SH-SY5Y (cell line): ENCODE data around the gene SORCS1.

ENCODE experiments used
- GATA2 ChIP-seq: IDR thresholded peaks from 2 replicates; pipeline ENCODE4 v1.6.1; 2011; ENCODE audit warnings: mild to moderate bottlenecking, low read depth, low read length
- GATA3 ChIP-seq: IDR thresholded peaks from 2 replicates; pipeline ENCODE4 v1.6.1; 2011; ENCODE audit warnings: low read depth, mild to moderate bottlenecking, low read length, moderate library complexity

Gene SORCS1

DNA sequence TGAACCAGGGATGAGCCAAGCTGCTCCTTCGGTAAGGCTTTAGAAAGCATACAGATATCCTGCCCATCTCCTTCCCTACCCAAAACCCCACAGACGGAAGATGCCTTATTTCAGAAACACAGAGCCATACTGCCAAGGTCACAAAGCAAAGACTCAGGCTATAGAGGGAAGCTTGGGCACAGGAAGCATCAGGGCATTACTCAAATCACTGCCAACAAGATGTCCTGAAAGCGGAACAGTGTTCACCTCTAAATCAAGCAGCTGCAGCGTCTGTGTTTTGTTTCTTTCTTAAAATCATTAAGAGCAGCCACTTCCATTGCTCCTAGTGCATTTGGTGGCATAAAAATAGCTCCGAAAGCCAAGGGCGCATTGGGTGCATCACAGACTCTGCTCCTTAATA, 307.3 kb downstream of the SORCS1 start:
- no peak for TF ChIP-seq GATA2
- no peak for TF ChIP-seq GATA3

DNA sequence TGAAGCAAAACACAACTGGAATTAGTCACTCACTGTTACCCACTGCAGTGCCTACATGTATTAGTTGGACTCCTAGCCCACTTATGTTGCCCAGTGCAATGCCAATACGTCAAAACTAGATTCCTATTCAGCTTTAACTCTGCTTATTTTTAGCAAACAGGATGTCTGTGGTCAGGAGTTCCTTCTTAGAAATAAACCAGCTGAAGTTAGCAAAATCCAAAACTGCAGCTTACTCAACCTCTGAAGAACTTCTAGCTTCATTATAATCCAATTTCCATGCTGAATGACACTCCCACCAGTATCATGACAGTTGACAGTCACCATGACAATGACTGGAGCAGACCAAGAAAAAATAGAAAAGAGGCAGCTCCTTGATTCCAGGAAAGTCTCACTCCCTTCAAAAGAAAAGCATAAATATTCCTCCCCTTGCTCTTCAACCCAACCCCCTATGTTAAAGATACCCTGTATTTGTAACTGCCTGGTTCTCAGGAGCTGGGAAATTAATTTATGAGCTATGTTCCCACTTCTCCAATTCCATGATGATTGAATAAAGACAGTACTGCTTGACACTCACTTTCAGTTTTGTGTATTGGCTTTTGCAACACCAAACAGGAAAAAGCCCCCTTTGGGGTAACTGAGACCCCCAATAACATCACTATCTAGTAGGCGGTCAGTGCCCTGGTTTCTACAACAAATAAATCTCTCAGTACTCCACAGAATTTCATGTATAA, 327.4 kb downstream of the SORCS1 start:
- no peak for TF ChIP-seq GATA2

DNA sequence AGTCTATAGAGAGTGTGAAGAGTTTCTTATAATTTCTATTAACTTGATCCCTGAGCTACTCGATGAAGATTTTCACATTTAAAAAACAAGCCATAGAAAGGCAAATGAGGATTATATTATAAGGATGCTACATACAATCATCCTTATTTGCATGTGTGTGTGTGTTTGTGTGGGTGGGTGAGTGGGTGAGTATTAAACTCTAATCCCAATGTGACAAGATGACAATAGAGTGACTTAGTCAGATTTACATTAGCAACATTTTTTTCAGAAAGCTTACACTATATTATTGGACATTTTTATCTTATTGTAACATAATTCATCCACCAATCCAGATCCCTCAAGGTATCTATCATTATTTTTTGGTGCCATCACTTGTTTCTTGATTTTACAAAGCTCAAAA, 331.7 kb downstream of the SORCS1 start:
- TF ChIP-seq GATA2 (no peak), GATA3 (no peak)

DNA sequence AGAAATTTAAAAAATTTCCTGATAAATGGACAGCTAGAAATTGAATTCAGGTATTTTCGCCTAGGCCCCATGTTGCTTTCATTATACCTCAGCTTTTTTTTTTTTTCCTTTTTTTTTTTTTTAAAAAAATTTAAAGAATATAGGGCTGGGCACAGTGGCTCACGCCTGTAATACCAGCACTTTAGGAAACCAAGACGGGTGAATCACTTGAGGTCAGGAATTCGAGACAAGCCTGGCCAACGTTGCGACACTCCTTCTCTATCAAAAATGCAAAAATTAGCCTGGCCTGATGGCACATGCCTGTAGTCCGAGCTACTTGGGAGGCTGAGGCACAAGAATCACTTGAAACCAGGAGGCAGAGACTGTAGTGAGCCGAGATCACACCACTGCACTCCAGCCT, 334.0 kb downstream of the SORCS1 start:
- TF ChIP-seq GATA2, result no peak
- no peak for TF ChIP-seq GATA3

DNA sequence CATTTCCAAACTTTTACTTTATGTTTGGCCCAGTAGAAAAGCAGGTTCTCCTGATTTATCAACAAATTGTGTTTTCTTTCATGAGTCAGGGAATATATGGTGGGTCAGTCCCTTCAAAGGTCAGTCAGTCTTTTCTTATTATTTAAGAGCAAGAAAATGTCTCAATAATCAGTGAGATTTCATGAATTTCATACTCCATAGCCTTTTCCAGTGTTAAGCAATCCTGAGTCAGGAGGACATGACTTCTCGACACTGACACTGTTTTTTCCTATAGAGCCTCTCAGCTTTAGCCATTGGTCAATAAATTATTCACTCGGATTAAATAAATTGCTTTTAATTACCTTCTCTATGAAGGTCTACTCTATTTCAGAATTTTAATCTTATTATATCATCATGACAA, 334.5 kb downstream of the SORCS1 start:
- TF ChIP-seq GATA3 (no peak), GATA2 (no peak)

DNA sequence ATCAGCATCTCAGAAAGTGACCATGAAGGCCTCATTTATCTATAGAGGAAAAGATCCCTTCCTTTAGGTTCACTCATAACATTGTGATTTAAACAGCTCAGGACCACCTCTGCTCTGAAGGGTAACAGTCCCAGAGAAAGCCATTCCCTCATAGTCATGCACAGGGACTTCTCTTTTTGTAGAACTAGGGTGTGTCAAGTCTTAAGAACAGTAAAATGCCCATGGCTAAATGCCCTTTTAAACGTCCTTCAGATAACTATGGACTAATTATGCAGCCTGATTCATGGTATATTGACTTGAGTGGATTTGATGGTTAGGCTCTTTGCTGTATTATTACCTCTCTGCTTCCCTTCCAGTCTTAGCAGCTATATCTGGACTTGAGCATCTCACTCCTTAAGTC, 337.8 kb downstream of the SORCS1 start:
- TF ChIP-seq GATA2 (no peak), GATA3 (no peak)

DNA sequence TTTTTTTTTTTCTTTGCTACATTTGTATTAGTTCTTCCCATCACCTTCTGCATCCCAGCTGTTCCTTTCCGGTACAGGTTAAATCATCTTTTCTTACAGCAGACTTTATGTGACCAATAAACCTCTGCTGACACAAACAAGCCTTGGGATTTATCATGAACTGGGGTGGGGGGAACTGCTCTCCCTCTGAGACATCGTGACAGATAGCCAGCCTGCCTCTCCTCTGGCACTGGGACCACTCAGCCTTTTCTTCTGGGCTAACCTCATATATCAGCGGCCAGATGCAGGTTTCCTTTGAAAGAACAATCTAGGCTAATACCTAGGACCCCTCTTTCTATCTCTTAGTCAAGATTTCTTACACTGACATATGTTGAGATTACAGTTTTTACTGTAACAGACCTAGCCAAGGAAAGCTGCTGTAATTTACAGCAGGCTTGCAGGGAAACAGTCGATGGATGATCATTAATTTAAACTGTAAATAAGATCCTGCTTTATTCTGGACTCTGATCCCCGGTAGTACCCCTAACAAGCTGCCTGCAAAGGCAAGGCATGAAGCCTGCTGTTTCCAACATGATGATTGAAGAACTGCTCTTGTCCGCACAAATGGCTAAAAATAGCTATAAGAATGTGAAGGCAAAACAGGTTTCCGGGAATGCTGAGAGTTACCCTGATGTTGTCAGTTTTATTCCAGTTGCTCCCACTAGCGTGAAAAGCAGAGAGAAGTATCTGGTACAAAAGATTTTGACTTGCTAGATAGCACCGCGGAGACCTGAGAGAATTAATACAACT, 338.7 kb downstream of the SORCS1 start:
- no peak for TF ChIP-seq GATA2

DNA sequence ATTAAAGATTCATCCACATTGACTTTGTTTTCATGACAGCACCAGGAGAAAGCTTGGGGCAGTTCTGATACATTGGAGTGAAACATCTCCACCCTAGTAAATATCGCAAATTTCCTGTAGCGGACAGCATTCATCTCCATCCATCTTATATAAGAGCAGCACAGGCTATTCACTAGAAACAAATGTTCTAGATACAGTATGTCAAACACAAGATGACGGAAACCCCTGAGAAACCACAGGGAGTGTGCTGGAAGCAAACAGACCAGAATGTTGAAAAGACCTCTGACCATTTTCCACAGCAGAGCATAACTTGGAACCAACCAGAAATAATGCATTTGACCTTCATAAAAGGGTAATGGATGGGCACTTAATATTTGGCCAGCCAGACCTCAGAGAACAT, 343.9 kb downstream of the SORCS1 start:
- TF ChIP-seq GATA2 (no peak), GATA3 (no peak)

DNA sequence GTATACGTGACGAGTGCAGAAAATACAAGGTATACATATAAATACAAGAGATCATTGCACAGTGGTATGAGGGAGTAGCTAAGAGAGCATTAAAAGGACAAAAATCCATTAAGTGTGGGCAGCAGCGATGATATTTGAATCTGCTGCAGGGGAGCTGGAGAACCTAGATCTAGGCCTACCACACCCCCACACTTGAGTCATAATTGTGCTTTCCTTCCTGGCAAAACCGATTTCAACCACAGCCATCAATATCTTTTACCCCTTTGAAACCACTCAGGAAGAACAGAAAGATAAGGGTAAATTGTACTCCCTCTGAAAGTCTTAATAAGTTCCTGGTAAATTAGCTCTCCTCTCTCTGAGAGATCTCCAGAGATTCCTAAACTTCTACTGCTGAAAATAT, 345.0 kb downstream of the SORCS1 start:
- no peak for TF ChIP-seq GATA3
- TF ChIP-seq GATA2, result no peak

DNA sequence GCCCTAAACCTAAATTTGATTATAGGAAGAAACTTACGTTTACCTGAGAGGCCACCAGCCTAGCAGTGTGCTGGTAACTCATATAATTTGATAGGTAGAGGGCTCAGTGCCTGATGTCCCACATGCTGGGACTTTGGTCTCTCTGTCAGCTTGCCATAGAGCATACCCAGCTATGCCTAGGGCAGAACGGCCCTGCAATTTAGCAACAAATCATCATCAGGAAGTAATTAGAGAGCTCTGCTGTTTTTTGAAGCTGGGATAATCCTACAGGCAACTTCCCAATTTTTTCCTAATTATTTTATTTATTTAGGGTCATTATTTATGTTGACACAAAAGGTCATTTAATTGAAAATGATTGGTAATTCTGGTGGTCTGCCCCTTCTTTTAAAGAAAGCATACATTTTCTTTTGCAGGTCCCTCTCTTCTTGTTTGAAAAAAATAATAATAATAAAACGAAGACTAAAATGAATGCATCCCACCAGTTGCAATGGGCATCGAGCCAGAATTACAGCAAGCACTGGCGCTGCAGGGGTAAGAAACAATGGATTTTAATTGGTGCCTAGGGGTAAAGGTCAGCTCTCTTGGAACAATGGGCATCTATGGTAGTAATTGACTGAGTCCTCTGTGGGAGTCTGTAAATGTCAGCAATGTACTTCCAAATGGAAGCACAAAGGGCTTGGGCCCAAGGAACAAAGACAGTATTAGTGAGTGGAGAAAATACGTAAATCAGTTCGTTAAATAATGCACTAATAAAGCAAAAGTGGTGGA, 348.0 kb downstream of the SORCS1 start:
- TF ChIP-seq GATA2 (no peak), GATA3 (no peak)

DNA sequence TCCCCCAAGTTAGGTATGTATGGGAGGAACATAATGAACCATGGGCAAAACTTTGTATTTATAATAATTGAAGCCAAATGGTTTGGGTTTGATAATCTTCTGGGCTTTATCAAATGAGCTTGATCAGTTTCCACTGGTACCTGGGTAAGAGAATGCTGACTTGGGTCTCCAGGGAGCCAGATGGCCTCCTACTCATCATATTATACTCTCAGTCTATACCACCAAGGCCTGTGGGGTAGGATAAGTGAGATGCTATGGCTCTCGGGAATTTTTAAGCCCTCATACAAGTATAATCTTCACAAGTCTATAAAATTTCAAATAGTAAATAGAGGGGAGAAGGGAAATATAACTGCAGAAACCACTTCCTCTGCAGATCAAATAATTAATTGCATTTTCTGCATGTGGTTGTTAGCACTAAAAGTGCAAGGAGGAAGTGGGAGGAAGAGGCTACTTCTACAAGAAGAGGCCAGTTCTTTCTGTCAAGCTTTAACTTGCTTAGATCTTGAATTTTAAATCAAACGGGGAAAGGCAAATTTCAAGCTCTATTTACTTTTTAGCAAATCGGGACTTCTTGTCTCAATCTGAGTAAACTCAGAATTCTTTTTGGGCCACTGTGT, 349.0 kb downstream of the SORCS1 start:
- TF ChIP-seq GATA2 (no peak), GATA3 (no peak)

DNA sequence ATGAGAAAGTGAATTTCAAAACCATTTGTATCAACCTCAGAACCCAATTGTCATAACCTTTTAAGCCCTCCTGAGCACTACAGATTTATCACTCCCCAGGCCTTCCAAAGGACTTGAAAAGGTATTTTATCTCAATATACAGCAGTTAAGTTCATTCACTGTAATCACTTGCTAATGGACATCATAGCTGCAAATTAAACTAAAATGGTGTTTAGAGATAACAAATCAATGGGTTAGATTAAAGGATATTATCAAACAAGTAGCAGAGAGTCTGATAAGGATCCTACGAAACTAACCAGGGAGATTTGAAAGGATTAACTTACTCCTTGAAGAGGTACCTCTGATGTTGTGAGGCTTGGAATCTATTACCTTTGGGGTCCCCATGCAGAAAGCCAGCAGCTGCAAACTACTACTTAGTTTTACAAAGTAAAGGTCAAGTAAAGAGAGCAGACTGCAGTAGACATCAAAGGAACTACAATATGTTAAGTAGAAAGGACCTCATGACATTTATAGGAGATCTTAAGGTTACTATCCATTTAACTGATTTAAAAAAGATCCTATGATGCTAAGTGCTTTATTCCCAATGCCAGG, 359.4 kb downstream of the SORCS1 start:
- TF ChIP-seq GATA2 (no peak), GATA3 (no peak)

DNA sequence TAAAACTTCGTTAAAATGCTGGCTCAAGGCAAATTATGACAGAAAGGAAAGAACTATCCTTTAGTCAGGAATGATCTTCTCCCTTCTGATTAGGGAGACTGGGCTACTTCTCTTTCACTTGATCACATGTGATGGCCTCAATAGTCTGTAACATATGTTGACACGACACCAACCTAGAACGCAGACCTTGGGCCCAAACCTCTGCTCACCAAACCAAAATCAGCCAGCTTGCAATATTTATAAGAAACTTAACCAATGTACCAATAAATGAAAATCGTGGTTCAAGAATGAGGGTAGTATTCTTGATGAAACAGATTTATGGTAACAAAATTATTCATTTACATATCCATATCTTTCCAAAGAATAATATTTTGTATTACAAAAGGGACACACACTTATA, 361.6 kb downstream of the SORCS1 start:
- no peak for TF ChIP-seq GATA2
- no peak for TF ChIP-seq GATA3

DNA sequence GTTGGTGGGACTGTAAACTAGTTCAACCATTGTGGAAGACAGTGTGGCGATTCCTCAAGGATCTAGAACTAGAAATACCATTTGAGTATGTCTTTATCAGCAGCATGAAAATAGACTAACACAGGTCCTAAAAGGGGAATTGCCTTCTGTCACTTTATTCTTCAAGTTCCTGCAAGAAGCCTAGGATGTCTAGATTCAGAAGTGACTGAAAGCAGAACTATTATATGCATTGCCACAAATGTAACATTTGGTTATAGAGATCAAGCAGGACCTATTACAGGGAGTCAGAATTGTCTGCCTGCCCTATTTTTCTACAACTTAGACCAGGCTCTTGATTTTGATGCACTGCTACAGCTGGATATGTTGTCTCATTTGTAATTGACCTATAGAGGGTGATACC, 364.7 kb downstream of the SORCS1 start:
- TF ChIP-seq GATA2 (no peak), GATA3 (no peak)
